Peyer's patch (tissue), 4 donors: Measurements from ENCODE around the gene NBPF4.
"Not testable (repeated sequence)": the region's sequence is repeated elsewhere in the genome, so short reads cannot be mapped to it uniquely, and the experiment has no call there.

ENCODE experiments used
- POLR2A ChIP-seq, 2 donors: fragments of 450-650 bp; IDR thresholded peaks; one replicate each; pipeline ENCODE4 v1.5.1; 2017; ENCODE audit warnings: antibody characterized with exemption in 2 of 2, mild to moderate bottlenecking in 2 of 2, moderate library complexity in 2 of 2
- TF ChIP-seq, protein P1 (sequence below), 6 experiments: fragments of 450-650 bp in 4 of 6; fragments of 200-600 bp in 2 of 6; sonication (generic) in 1 of 6; IDR thresholded peaks; one replicate each; pipeline ENCODE4 v1.5.1; 2017 to 2019; ENCODE audit warnings: antibody characterized with exemption in 6 of 6, mild to moderate bottlenecking in 3 of 6, moderate library complexity in 1 of 6

DNA sequence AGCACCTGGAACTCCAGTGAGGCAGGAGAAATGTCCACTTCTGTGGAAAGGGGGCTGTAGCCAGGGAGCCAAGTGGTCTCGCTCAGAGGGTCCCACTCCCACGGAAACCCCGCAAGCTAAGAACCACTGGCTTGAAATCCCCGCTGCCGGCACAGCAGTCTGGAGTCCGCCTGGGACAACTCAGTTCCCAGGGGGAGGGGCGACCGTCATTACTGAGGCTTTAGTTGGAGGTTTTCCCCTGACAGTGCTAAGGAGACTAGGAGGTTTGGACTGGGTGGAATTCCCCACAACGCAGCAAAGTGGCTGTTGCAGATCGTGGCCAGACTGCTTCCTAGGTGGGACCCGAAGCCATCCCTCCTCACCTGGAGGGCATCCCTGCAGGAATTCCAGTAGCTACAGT, 18.1 kb upstream of the NBPF4 start:
- TF ChIP-seq, protein P1, sequence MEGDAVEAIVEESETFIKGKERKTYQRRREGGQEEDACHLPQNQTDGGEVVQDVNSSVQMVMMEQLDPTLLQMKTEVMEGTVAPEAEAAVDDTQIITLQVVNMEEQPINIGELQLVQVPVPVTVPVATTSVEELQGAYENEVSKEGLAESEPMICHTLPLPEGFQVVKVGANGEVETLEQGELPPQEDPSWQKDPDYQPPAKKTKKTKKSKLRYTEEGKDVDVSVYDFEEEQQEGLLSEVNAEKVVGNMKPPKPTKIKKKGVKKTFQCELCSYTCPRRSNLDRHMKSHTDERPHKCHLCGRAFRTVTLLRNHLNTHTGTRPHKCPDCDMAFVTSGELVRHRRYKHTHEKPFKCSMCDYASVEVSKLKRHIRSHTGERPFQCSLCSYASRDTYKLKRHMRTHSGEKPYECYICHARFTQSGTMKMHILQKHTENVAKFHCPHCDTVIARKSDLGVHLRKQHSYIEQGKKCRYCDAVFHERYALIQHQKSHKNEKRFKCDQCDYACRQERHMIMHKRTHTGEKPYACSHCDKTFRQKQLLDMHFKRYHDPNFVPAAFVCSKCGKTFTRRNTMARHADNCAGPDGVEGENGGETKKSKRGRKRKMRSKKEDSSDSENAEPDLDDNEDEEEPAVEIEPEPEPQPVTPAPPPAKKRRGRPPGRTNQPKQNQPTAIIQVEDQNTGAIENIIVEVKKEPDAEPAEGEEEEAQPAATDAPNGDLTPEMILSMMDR (IDR thresholded peaks at IDR 0.05), result not testable (repeated sequence)
- TF ChIP-seq POLR2A (IDR thresholded peaks at IDR 0.05), result not testable (repeated sequence)
